CD14-positive monocyte (primary cell): ENCODE results near the gene SPARC. TPM values are rescaled to one million over a fixed set of nuclear protein-coding genes. Genes with fewer than 3 reads are reported as not detected.

ENCODE experiments used
- DNase-seq, 3 donors: peaks; one replicate each; pipeline ENCODE4 v3.0.0-alpha.2; 2011 to 2022
- H2AFZ ChIP-seq: 2 replicates; pipeline ENCODE4 v1.6.0; 2012; ENCODE audit warnings: mild to moderate bottlenecking, low read depth, low read length, inconsistent platforms; ENCODE audit not compliant: insufficient read depth, poor library complexity, severe bottlenecking
- H3K27ac ChIP-seq, 2 donors: 1 replicate in 1 of 2; 2 replicates in 1 of 2; pipeline ENCODE4 v1.5.1; 2012 to 2013; ENCODE audit warnings: low read length in 2 of 2, control low read depth in 1 of 2, inconsistent platforms in 1 of 2, low read depth in 1 of 2, mild to moderate bottlenecking in 1 of 2
- H3K27me3 ChIP-seq, 2 donors: one replicate each; pipeline versions ENCODE4 v1.6.0 to v1.6.1; 2011 to 2013; ENCODE audit warnings: low read length in 2 of 2; ENCODE audit not compliant: control insufficient read depth in 2 of 2, insufficient read depth in 2 of 2
- H3K36me3 ChIP-seq, 2 donors: replicated peaks in 1 of 2; 1 replicate in 1 of 2; 2 replicates in 1 of 2; pipeline versions ENCODE4 v1.5.1 to v1.6.1; 2012 to 2013; ENCODE audit warnings: low read length in 2 of 2, control low read depth in 1 of 2, inconsistent platforms in 1 of 2, mild to moderate bottlenecking in 1 of 2; ENCODE audit not compliant: insufficient read depth in 2 of 2, control insufficient read depth in 1 of 2
- H3K4me1 ChIP-seq, 2 donors: 1 replicate in 1 of 2; 2 replicates in 1 of 2; pipeline versions ENCODE4 v1.5.1 to v1.6.1; 2012 to 2013; ENCODE audit warnings: low read length in 2 of 2, control low read depth in 1 of 2, inconsistent platforms in 1 of 2, mild to moderate bottlenecking in 1 of 2, moderate library complexity in 1 of 2; ENCODE audit not compliant: insufficient read depth in 2 of 2, control insufficient read depth in 1 of 2
- H3K4me2 ChIP-seq: replicated peaks from 2 replicates; pipeline ENCODE3; 2012; ENCODE audit warnings: low read length, moderate library complexity, mild to moderate bottlenecking; ENCODE audit not compliant: poor library complexity, severe bottlenecking; ENCODE audit errors: extremely low read depth
- H3K4me3 ChIP-seq, 3 experiments: fragments of 200-600 bp in 1 of 3; sonication (generic) in 1 of 3; replicated peaks in 1 of 3; 1 replicate in 2 of 3; 2 replicates in 1 of 3; pipeline ENCODE4 v1.5.1; 2011 to 2013; ENCODE audit warnings: low read length in 3 of 3, mild to moderate bottlenecking in 3 of 3, control low read depth in 2 of 3, low read depth in 2 of 3, inconsistent platforms in 1 of 3, moderate library complexity in 1 of 3
- H3K79me2 ChIP-seq: 2 replicates; pipeline ENCODE4 v1.6.0; 2012; ENCODE audit warnings: mild to moderate bottlenecking, control low read depth, inconsistent platforms, low read length, moderate library complexity; ENCODE audit not compliant: insufficient read depth
- H3K9ac ChIP-seq: 2 replicates; pipeline ENCODE4 v1.6.0; 2017; ENCODE audit warnings: low read length, mild to moderate bottlenecking; ENCODE audit not compliant: insufficient read depth, poor library complexity, severe bottlenecking
- H3K9me3 ChIP-seq, 2 donors: replicated peaks in 1 of 2; 1 replicate in 1 of 2; 2 replicates in 1 of 2; pipeline versions ENCODE4 v1.5.1 to v1.6.1; 2012 to 2013; ENCODE audit warnings: low read length in 2 of 2, control low read depth in 1 of 2; ENCODE audit not compliant: control insufficient read depth in 1 of 2, insufficient read depth in 1 of 2
- H4K20me1 ChIP-seq: 2 replicates; pipeline ENCODE4 v1.6.0; 2012; ENCODE audit warnings: mild to moderate bottlenecking, low read length, control low read depth, moderate library complexity; ENCODE audit not compliant: insufficient read depth
- H3K27ac Mint-ChIP-seq, 7 donors: one replicate each; pipeline ENCODE4 v1.8.0; 2020; ENCODE audit warnings: mild to moderate bottlenecking in 7 of 7, mixed read lengths in 7 of 7, moderate library complexity in 6 of 7, inconsistent platforms in 2 of 7
- H3K27me3 Mint-ChIP-seq, 3 donors: one replicate each; pipeline ENCODE4 v1.8.0; 2021 to 2022; ENCODE audit warnings: low read depth in 3 of 3, mild to moderate bottlenecking in 3 of 3, mixed read lengths in 3 of 3, moderate library complexity in 3 of 3, inconsistent platforms in 1 of 3
- H3K36me3 Mint-ChIP-seq, 2 donors: one replicate each; pipeline ENCODE4 v1.8.0; 2020; ENCODE audit warnings: mixed read lengths in 2 of 2, inconsistent platforms in 1 of 2, mild to moderate bottlenecking in 1 of 2
- H3K4me1 Mint-ChIP-seq: one replicate; pipeline ENCODE4 v1.8.0; 2020; ENCODE audit warnings: mild to moderate bottlenecking, mixed read lengths
- H3K4me3 Mint-ChIP-seq, 2 donors: one replicate each; pipeline ENCODE4 v1.8.0; 2020; ENCODE audit warnings: mild to moderate bottlenecking in 2 of 2, mixed read lengths in 2 of 2, moderate library complexity in 1 of 2
- H3K9me3 Mint-ChIP-seq, 7 donors: one replicate each; pipeline ENCODE4 v1.8.0; 2020 to 2022; ENCODE audit warnings: mixed read lengths in 7 of 7, mild to moderate bottlenecking in 6 of 7, moderate library complexity in 6 of 7, inconsistent platforms in 2 of 7
- WGBS: methylation state at CpG from one replicate; pipeline ENCODE4 v1.1.5; 2013; ENCODE audit warnings: missing lambda C conversion rate; ENCODE audit not compliant: insufficient coverage; 5-methylcytosine and 5-hydroxymethylcytosine counted together
- intact Hi-C, 2 donors: fragments of 100-400 bp; cut with micrococcal nuclease; formaldehyde crosslinking; loops; one replicate each; pipeline versions ENCODE4 v1.15.0 to v1.15.1; 2023
- polyA plus RNA-seq, 3 donors: library from polyadenylated mRNA; depleted of rRNA in 1 of 3; unstranded in 2 of 3; stranded (reverse) in 1 of 3; fragments of 300-500 nt in 2 of 3; fragments of >200 nt in 1 of 3; fragmentation: Illumina TruSeq in 2 of 3; gene quantifications; 1 replicate in 2 of 3; 2 replicates in 1 of 3; pipeline ENCODE4 v1.2.3, GENCODE V29; 2012 to 2021
- TF ChIP-seq, protein P1 (sequence below): fragments of 200-600 bp; IDR thresholded peaks from one replicate; pipeline ENCODE4 v1.8.0; 2022; ENCODE audit warnings: antibody characterized with exemption, mild to moderate bottlenecking

Gene SPARC
- polyA plus RNA-seq, 3 donors = 3.0 to 19.7 (median 10.7) TPM

GRCh38 chr5:151619812-151620460, 66.8 kb downstream of the SPARC start:
- Histone ChIP-seq H3K4me3 (no peak overlapping the region), H3K79me2 (no peaks in the 10 kb centered on the region), H3K9me3 (no peaks in the 10 kb centered on the region), H3K27ac (no peak overlapping the region), H4K20me1 (no peaks in the 10 kb centered on the region), H2AFZ (no peak overlapping the region), H3K36me3 (no peaks in the 10 kb centered on the region), H3K4me1 (no peaks in the 10 kb centered on the region), H3K27me3 (no peaks in the 10 kb centered on the region), H3K4me2 (no peak overlapping the region), H3K9ac (no peak overlapping the region)
- TF ChIP-seq, protein P1, sequence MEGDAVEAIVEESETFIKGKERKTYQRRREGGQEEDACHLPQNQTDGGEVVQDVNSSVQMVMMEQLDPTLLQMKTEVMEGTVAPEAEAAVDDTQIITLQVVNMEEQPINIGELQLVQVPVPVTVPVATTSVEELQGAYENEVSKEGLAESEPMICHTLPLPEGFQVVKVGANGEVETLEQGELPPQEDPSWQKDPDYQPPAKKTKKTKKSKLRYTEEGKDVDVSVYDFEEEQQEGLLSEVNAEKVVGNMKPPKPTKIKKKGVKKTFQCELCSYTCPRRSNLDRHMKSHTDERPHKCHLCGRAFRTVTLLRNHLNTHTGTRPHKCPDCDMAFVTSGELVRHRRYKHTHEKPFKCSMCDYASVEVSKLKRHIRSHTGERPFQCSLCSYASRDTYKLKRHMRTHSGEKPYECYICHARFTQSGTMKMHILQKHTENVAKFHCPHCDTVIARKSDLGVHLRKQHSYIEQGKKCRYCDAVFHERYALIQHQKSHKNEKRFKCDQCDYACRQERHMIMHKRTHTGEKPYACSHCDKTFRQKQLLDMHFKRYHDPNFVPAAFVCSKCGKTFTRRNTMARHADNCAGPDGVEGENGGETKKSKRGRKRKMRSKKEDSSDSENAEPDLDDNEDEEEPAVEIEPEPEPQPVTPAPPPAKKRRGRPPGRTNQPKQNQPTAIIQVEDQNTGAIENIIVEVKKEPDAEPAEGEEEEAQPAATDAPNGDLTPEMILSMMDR = no peak
- no peak overlapping the region for H3K27ac Mint-ChIP-seq
- H3K4me1 Mint-ChIP-seq = no peaks in the 10 kb centered on the region
- H3K4me3 Mint-ChIP-seq = no peak overlapping the region
- DNase-seq = no peak
- H3K9me3 Mint-ChIP-seq = peaks cover 0 to 1% (median 0%) of the 10 kb centered on the region in 7 donors
- intact Hi-C loops = no loop called here
- peaks cover 8 to 9% (median 9%) of the 10 kb centered on the region in 3 donors for H3K27me3 Mint-ChIP-seq
- no peaks in the 10 kb centered on the region for H3K36me3 Mint-ChIP-seq
- 89% methylated on average over 1 of the region's 6 CpGs for WGBS

DNA sequence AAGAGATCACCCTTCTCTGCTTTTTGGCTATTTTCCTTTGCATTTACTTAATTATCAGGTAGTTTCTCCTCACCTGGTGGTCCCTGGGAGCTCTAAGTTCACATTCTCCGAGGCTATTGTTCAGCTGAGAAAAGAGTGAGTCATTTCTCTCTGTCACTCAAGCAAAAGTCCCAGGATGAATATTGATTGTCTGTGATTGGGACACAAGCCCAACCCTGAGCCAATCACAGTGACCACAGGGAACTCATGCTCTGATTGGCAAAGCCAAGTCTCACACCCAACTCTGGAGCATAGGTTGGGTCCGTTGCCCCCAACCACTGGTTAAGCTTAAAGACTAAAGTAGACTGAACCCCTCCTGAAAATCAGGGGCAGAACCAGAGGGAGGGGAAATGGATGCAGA, 67.8 kb downstream of the SPARC start:
- H3K4me2 ChIP-seq = no peak overlapping the region
- H3K36me3 ChIP-seq = no peaks in the 10 kb centered on the region
- no peaks in the 10 kb centered on the region for H3K9me3 ChIP-seq
- no peaks in the 10 kb centered on the region for H4K20me1 ChIP-seq
- Mint-ChIP-seq H3K9me3 (peaks cover 0 to 1% (median 0%) of the 10 kb centered on the region in 7 donors), H3K27me3 (peaks cover 6 to 9% (median 8%) of the 10 kb centered on the region in 3 donors), H3K27ac (no peak overlapping the region), H3K36me3 (no peaks in the 10 kb centered on the region), H3K4me3 (no peak overlapping the region), H3K4me1 (no peaks in the 10 kb centered on the region)
- H3K79me2 ChIP-seq = no peaks in the 10 kb centered on the region
- no peak overlapping the region for H2AFZ ChIP-seq
- DNase-seq = no peak
- no CpG with 5 or more reads among the region's 2 CpGs for whole genome bisulfite sequencing
- H3K27me3 ChIP-seq = no peaks in the 10 kb centered on the region
- intact Hi-C loops = no loop called here
- H3K9ac ChIP-seq = no peak overlapping the region
- no peaks in the 10 kb centered on the region for H3K4me1 ChIP-seq
- no peak overlapping the region for H3K27ac ChIP-seq
- H3K4me3 ChIP-seq = no peak overlapping the region
- TF ChIP-seq, protein P1 = no peak
